IPS-18c (cell line): ENCODE data around the gene GFRA1.

Source experiments
- H3K4me3 ChIP-seq: 2 replicates; pipeline ENCODE4 v1.7.0; 2013; ENCODE audit warnings: low read depth, mild to moderate bottlenecking, low read length, moderate library complexity; ENCODE audit not compliant: insufficient read depth
- H3K9me3 ChIP-seq: one replicate; pipeline ENCODE4 v1.6.1; 2013; ENCODE audit warnings: mild to moderate bottlenecking, low read length, moderate library complexity; ENCODE audit not compliant: control insufficient read depth, insufficient read depth

GFRA1 gene

GRCh38 chr10:116110736-116111135 is 162.3 kb downstream of the GFRA1 start:
- no peak overlapping the region for H3K4me3 ChIP-seq
- no peaks in the 10 kb centered on the region for H3K9me3 ChIP-seq

GRCh38 chr10:116109881-116110280 is 163.1 kb downstream of the GFRA1 start:
- Histone ChIP-seq H3K9me3 (no peaks in the 10 kb centered on the region), H3K4me3 (no peak overlapping the region)

- no peaks in the 10 kb centered on the region for H3K9me3 ChIP-seq
- H3K4me3 ChIP-seq = no peak overlapping the region
Observed at GRCh38 chr10:116109481-116109880, 163.5 kb downstream of the GFRA1 start.

- no peaks in the 10 kb centered on the region for H3K9me3 ChIP-seq
- H3K4me3 ChIP-seq = no peak overlapping the region
Observed at GRCh38 chr10:116108095-116108494, 164.9 kb downstream of the GFRA1 start.

- Histone ChIP-seq H3K4me3 (no peak overlapping the region), H3K9me3 (peaks cover 2% of the 10 kb centered on the region)
Observed at GRCh38 chr10:116106611-116107010, 166.4 kb downstream of the GFRA1 start.

- H3K4me3 ChIP-seq = no peak overlapping the region
- peaks cover 2% of the 10 kb centered on the region for H3K9me3 ChIP-seq
Observed at GRCh38 chr10:116105264-116105663, 167.7 kb downstream of the GFRA1 start.

- Histone ChIP-seq H3K4me3 (no peak overlapping the region), H3K9me3 (peaks cover 2% of the 10 kb centered on the region)
Observed at GRCh38 chr10:116104210-116104932, 168.6 kb downstream of the GFRA1 start.

GRCh38 chr10:116103668-116104067 is 169.3 kb downstream of the GFRA1 start:
- Histone ChIP-seq H3K9me3 (peaks cover 2% of the 10 kb centered on the region), H3K4me3 (no peak overlapping the region)

GRCh38 chr10:116101616-116102315 is 171.2 kb downstream of the GFRA1 start:
- Histone ChIP-seq H3K4me3 (no peak overlapping the region), H3K9me3 (peaks cover 2% of the 10 kb centered on the region)

GRCh38 chr10:116100984-116101383 is 172.0 kb downstream of the GFRA1 start:
- H3K9me3 ChIP-seq = peaks cover 2% of the 10 kb centered on the region
- H3K4me3 ChIP-seq = no peak overlapping the region

GRCh38 chr10:116099023-116099420 is 174.0 kb downstream of the GFRA1 start:
- no peak overlapping the region for H3K4me3 ChIP-seq
- peaks cover 2% of the 10 kb centered on the region for H3K9me3 ChIP-seq

- no peak overlapping the region for H3K4me3 ChIP-seq
- peaks cover 2% of the 10 kb centered on the region for H3K9me3 ChIP-seq
Observed at GRCh38 chr10:116098411-116099022, 174.5 kb downstream of the GFRA1 start.

- H3K9me3 ChIP-seq = no peaks in the 10 kb centered on the region
- H3K4me3 ChIP-seq = no peak overlapping the region
Observed at GRCh38 chr10:116097239-116097784, 175.7 kb downstream of the GFRA1 start.

- H3K4me3 ChIP-seq = no peak overlapping the region
- H3K9me3 ChIP-seq = no peaks in the 10 kb centered on the region
Observed at GRCh38 chr10:116096526-116096925, 176.5 kb downstream of the GFRA1 start.

GRCh38 chr10:116094356-116094755 is 178.7 kb downstream of the GFRA1 start:
- H3K4me3 ChIP-seq = no peak overlapping the region
- H3K9me3 ChIP-seq = no peaks in the 10 kb centered on the region

- no peak overlapping the region for H3K4me3 ChIP-seq
- H3K9me3 ChIP-seq = no peaks in the 10 kb centered on the region
Observed at GRCh38 chr10:116093031-116093430, 180.0 kb downstream of the GFRA1 start.

GRCh38 chr10:116088985-116089384 is 184.0 kb downstream of the GFRA1 start:
- no peaks in the 10 kb centered on the region for H3K9me3 ChIP-seq
- no peak overlapping the region for H3K4me3 ChIP-seq

GRCh38 chr10:116085323-116085722 is 187.7 kb downstream of the GFRA1 start:
- no peak overlapping the region for H3K4me3 ChIP-seq
- no peaks in the 10 kb centered on the region for H3K9me3 ChIP-seq
